Naive thymus-derived CD4-positive, alpha-beta T cell (primary cell): ENCODE measurements around the gene SLC6A18. TPM values are rescaled to one million over a fixed set of nuclear protein-coding genes. Genes with fewer than 3 reads are reported as not detected.

Experiments
- ATAC-seq: fragments of 150-1000 bp; cut with Tn5 transposase; 2 replicates; pipeline ENCODE4 v1.10.0; 2021; ENCODE audit warnings: mild to moderate bottlenecking, moderate library complexity
- CTCF ChIA-PET: fragments of 350-600 bp; sonication (Branson Sonifier 250); formaldehyde crosslinking; loops from one replicate; lab custom pipeline; 2021; ENCODE audit warnings: antibody characterized with exemption; lab: Charles Lee
- POLR2A ChIA-PET: fragments of 350-600 bp; sonication (Branson Sonifier 250); formaldehyde crosslinking; loops from one replicate; lab custom pipeline; 2021; ENCODE audit warnings: antibody characterized with exemption, inconsistent platforms; lab: Charles Lee
- DNase-seq, 9 donors: peaks; one replicate each; pipeline versions ENCODE4 v3.0.0 to v3.0.0-alpha.2; 2020 to 2022; ENCODE audit warnings: mixed read lengths in 1 of 9
- H3K27ac ChIP-seq: one replicate; pipeline ENCODE4 v1.7.0; 2013; ENCODE audit warnings: mild to moderate bottlenecking, low read depth, low read length, moderate library complexity
- H3K27me3 ChIP-seq, 2 donors: one replicate each; pipeline ENCODE4 v1.7.0; 2013; ENCODE audit warnings: low read length in 2 of 2, mild to moderate bottlenecking in 2 of 2, moderate library complexity in 2 of 2; ENCODE audit not compliant: control insufficient read depth in 2 of 2, insufficient read depth in 2 of 2
- H3K36me3 ChIP-seq, 3 experiments: 1 replicate in 2 of 3; 2 replicates in 1 of 3; pipeline ENCODE4 v1.7.0; 2013; ENCODE audit warnings: low read length in 3 of 3, mild to moderate bottlenecking in 3 of 3, moderate library complexity in 1 of 3; ENCODE audit not compliant: insufficient read depth in 3 of 3, control insufficient read depth in 2 of 3
- H3K4me1 ChIP-seq, 2 donors: one replicate each; pipeline ENCODE4 v1.7.0; 2013; ENCODE audit warnings: low read length in 2 of 2, mild to moderate bottlenecking in 2 of 2, moderate library complexity in 1 of 2; ENCODE audit not compliant: control insufficient read depth in 2 of 2, insufficient read depth in 2 of 2
- H3K4me3 ChIP-seq: 2 replicates; pipeline ENCODE4 v1.7.0; 2013; ENCODE audit warnings: mild to moderate bottlenecking, low read length
- H3K9me3 ChIP-seq, 3 experiments: 1 replicate in 2 of 3; 2 replicates in 1 of 3; pipeline ENCODE4 v1.7.0; 2013; ENCODE audit warnings: low read length in 3 of 3; ENCODE audit not compliant: control insufficient read depth in 2 of 3
- H3K27ac Mint-ChIP-seq, 9 donors: one replicate each; pipeline ENCODE4 v1.8.0; 2020 to 2022; ENCODE audit warnings: mixed read lengths in 9 of 9, mild to moderate bottlenecking in 8 of 9, moderate library complexity in 5 of 9, inconsistent platforms in 2 of 9
- H3K27me3 Mint-ChIP-seq, 5 donors: one replicate each; pipeline ENCODE4 v1.8.0; 2021 to 2022; ENCODE audit warnings: mixed read lengths in 5 of 5, mild to moderate bottlenecking in 1 of 5
- H3K36me3 Mint-ChIP-seq, 5 donors: one replicate each; pipeline ENCODE4 v1.8.0; 2020 to 2022; ENCODE audit warnings: mixed read lengths in 5 of 5, mild to moderate bottlenecking in 3 of 5, inconsistent platforms in 1 of 5
- H3K4me1 Mint-ChIP-seq, 7 donors: one replicate each; pipeline ENCODE4 v1.8.0; 2020 to 2022; ENCODE audit warnings: mixed read lengths in 7 of 7, mild to moderate bottlenecking in 3 of 7, inconsistent platforms in 1 of 7
- H3K4me3 Mint-ChIP-seq, 10 donors: one replicate each; pipeline ENCODE4 v1.8.0; 2020 to 2022; ENCODE audit warnings: mild to moderate bottlenecking in 10 of 10, mixed read lengths in 10 of 10, moderate library complexity in 6 of 10, inconsistent platforms in 2 of 10
- H3K9me3 Mint-ChIP-seq, 11 donors: one replicate each; pipeline ENCODE4 v1.8.0; 2020 to 2022; ENCODE audit warnings: mixed read lengths in 11 of 11, mild to moderate bottlenecking in 4 of 11, inconsistent platforms in 1 of 11, moderate library complexity in 1 of 11
- intact Hi-C, 2 donors: fragments of 100-400 bp; cut with micrococcal nuclease; formaldehyde crosslinking; loops; one replicate each; pipeline ENCODE4 v1.15.1; 2023
- polyA plus RNA-seq, 2 donors: library from polyadenylated mRNA; unstranded; fragments of 300-500 nt; fragmentation: Illumina TruSeq; gene quantifications; one replicate each; pipeline ENCODE4 v1.2.3, GENCODE V29; 2021
- total RNA-seq, 6 experiments: library from RNA in 5 of 6; stranded (reverse) in 5 of 6; gene quantifications; 1 replicate in 5 of 6; 2 replicates in 1 of 6; pipeline ENCODE4 v1.2.3 and lab custom pipeline; 2021 to 2026

Gene SLC6A18
- total and polyA plus RNA-seq, 7 experiments from 2014 or later: not detected

GRCh38 chr5:1235379-1235778 is 10.2 kb downstream of the SLC6A18 start:
- no peak overlapping the region for H3K27ac ChIP-seq
- Mint-ChIP-seq H3K27me3 (peaks cover 0 to 5% (median 0%) of the 10 kb centered on the region in 5 donors), H3K4me1 (peaks cover 0 to under 1% (median 0%) of the 10 kb centered on the region in 7 donors), H3K4me3 (no peak overlapping the region), H3K27ac (no peak overlapping the region), H3K9me3 (peaks cover 6 to 14% (median 9%) of the 10 kb centered on the region in 11 donors), H3K36me3 (peaks cover 0 to 6% (median 4%) of the 10 kb centered on the region in 5 donors)
- no peak overlapping the region for H3K4me3 ChIP-seq
- CTCF ChIA-PET: no interaction called here
- H3K9me3 ChIP-seq: peaks cover 0 to 19% (median 0%) of the 10 kb centered on the region in 3 experiments
- ATAC-seq: no peak
- H3K27me3 ChIP-seq: no peaks in the 10 kb centered on the region
- POLR2A ChIA-PET: no interaction called here
- intact Hi-C loops: no loop called here
- DNase-seq: no peak
- no peaks in the 10 kb centered on the region for H3K4me1 ChIP-seq
- H3K36me3 ChIP-seq: no peaks in the 10 kb centered on the region

- Histone ChIP-seq H3K4me1 (no peaks in the 10 kb centered on the region), H3K27ac (no peak overlapping the region), H3K27me3 (no peaks in the 10 kb centered on the region), H3K36me3 (no peaks in the 10 kb centered on the region), H3K4me3 (no peak overlapping the region), H3K9me3 (peaks cover 0 to 19% (median 0%) of the 10 kb centered on the region in 3 experiments)
- Mint-ChIP-seq H3K4me3 (no peak overlapping the region), H3K27ac (no peak overlapping the region), H3K36me3 (peaks cover 0 to 6% (median 4%) of the 10 kb centered on the region in 5 donors), H3K4me1 (no peaks in the 10 kb centered on the region), H3K9me3 (peaks cover 6 to 14% (median 9%) of the 10 kb centered on the region in 11 donors), H3K27me3 (peaks cover 0 to 6% (median 0%) of the 10 kb centered on the region in 5 donors)
- intact Hi-C loops: no loop called here
- CTCF ChIA-PET: no interaction called here
- POLR2A ChIA-PET: no interaction called here
- no peak for ATAC-seq
- no peak for DNase-seq
These were observed 10.7 kb downstream of the SLC6A18 start for GRCh38 chr5:1235838-1236237.

DNA sequence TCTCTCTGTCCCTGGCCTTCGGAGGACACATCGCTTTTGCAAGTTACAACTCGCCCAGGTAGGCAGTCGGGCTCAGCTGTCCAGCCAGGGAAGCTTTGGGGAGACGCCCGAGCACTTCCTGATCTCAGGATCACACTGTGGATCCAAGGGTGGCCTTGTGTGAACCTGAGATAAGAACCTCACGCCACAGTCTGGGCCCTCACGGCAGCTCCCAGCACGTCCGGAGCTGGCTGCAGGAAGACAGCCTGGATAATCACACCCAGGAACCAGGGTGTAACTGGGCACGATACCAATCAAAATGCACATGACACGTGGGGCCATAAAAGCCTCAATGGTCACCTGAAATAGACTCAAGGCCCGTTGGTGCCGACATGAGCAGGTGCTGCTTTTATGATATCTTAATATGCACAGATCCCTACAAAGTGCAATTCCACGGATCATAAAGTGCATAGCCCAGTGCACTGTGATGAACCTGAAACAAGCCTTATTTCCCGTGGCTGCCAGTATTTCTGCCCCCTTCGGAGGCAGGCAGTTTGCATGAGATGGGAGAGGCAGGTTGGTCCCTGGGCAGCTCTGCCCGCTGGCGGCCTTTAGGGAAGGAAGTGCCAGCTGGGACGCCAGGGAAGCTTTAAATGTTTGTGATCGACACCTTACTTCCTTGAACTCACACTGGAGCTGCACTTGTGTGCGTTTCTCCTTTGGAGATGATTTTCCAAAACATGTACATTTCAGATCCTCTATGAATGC is 14.5 kb downstream of the SLC6A18 start:
- Mint-ChIP-seq H3K27me3 (peaks cover 0 to 8% (median 0%) of the 10 kb centered on the region in 5 donors), H3K27ac (no peak overlapping the region), H3K36me3 (peaks cover 0 to 6% (median 4%) of the 10 kb centered on the region in 5 donors), H3K4me1 (no peaks in the 10 kb centered on the region), H3K4me3 (no peak overlapping the region), H3K9me3 (peaks cover 6 to 14% (median 9%) of the 10 kb centered on the region in 11 donors)
- ATAC-seq: no peak
- Histone ChIP-seq H3K4me1 (no peaks in the 10 kb centered on the region), H3K27me3 (no peaks in the 10 kb centered on the region), H3K27ac (no peak overlapping the region), H3K9me3 (peaks cover 0 to 19% (median 0%) of the 10 kb centered on the region in 3 experiments), H3K4me3 (no peak overlapping the region), H3K36me3 (no peaks in the 10 kb centered on the region)
- DNase-seq: no peak
- intact Hi-C loops: no loop called here
- ChIA-PET POLR2A (no interaction called here), CTCF (no interaction called here)

GRCh38 chr5:1240496-1241260 is 15.5 kb downstream of the SLC6A18 start:
- peaks cover 0 to 11% (median 0%) of the 10 kb centered on the region in 3 experiments for H3K9me3 ChIP-seq
- no peak overlapping the region for H3K4me3 ChIP-seq
- no peak overlapping the region for H3K27ac ChIP-seq
- no peaks in the 10 kb centered on the region for H3K4me1 ChIP-seq
- no peaks in the 10 kb centered on the region for H3K36me3 ChIP-seq
- CTCF ChIA-PET: no interaction called here
- Mint-ChIP-seq H3K9me3 (peaks cover 3 to 11% (median 7%) of the 10 kb centered on the region in 11 donors), H3K36me3 (peaks cover 0 to 6% (median 4%) of the 10 kb centered on the region in 5 donors), H3K27ac (no peak overlapping the region), H3K27me3 (peaks cover 0 to 8% (median 0%) of the 10 kb centered on the region in 5 donors), H3K4me3 (no peak overlapping the region), H3K4me1 (no peaks in the 10 kb centered on the region)
- POLR2A ChIA-PET: no interaction called here
- no peak for ATAC-seq
- no peak for DNase-seq
- H3K27me3 ChIP-seq: no peaks in the 10 kb centered on the region
- intact Hi-C loops: no loop called here

DNA sequence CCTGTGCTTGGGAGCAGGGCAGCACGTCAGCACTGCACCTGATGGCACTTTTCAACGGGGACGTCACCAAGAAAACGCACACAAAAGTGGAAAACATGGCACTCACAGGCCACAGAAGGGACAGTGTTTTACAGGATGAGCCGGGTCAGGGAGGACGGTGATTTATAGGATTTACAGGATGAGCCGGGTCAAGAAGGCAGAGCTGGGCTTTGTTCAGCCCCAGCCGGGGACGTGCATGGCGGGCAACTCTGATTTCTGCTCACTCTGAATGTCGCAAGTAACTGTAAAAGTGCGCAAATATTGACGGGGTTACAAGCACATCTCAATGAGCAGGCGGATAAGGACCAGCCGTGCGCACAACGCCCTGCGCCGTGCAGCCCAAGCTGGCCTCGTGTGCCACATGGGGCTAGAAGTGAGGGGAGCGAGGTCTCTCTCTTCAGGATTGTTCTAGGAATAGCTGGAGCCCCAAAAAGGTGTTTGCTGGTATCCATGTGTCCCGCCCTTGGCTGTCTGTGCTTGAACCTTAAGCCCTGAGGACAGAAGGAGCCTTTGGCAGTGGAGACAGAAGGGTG is 16.4 kb downstream of the SLC6A18 start:
- H3K36me3 Mint-ChIP-seq: no peaks in the 10 kb centered on the region
- H3K4me1 ChIP-seq: no peaks in the 10 kb centered on the region
- ATAC-seq (no peak), DNase-seq (no peak)
- ChIA-PET POLR2A (no interaction called here), CTCF (no interaction called here)
- H3K4me1 Mint-ChIP-seq: no peaks in the 10 kb centered on the region
- no peak overlapping the region for H3K27ac Mint-ChIP-seq
- no peak overlapping the region for H3K4me3 ChIP-seq
- intact Hi-C loops: no loop called here
- H3K9me3 ChIP-seq: peaks cover 0 to 2% (median 0%) of the 10 kb centered on the region in 3 experiments
- no peaks in the 10 kb centered on the region for H3K27me3 ChIP-seq
- H3K36me3 ChIP-seq: no peaks in the 10 kb centered on the region
- no peak overlapping the region for H3K27ac ChIP-seq
- H3K27me3 Mint-ChIP-seq: peaks cover 0 to 4% (median 0%) of the 10 kb centered on the region in 5 donors
- H3K4me3 Mint-ChIP-seq: no peak overlapping the region
- peaks cover 0 to 3% (median 0%) of the 10 kb centered on the region in 11 donors for H3K9me3 Mint-ChIP-seq

- ATAC-seq (no peak), DNase-seq (no peak)
- ChIA-PET CTCF (no interaction called here), POLR2A (no interaction called here)
- no peak overlapping the region for H3K27ac ChIP-seq
- Mint-ChIP-seq H3K27me3 (peaks cover 0 to 10% (median 6%) of the 10 kb centered on the region in 5 donors), H3K4me1 (no peaks in the 10 kb centered on the region), H3K27ac (no peak overlapping the region), H3K9me3 (peaks cover 0 to 2% (median 0%) of the 10 kb centered on the region in 11 donors), H3K36me3 (no peaks in the 10 kb centered on the region), H3K4me3 (no peak overlapping the region)
- intact Hi-C loops: no loop called here
- no peaks in the 10 kb centered on the region for H3K9me3 ChIP-seq
- no peaks in the 10 kb centered on the region for H3K36me3 ChIP-seq
- peaks cover 0 to 2% of the 10 kb centered on the region in 2 donors for H3K27me3 ChIP-seq
- H3K4me1 ChIP-seq: no peaks in the 10 kb centered on the region
- H3K4me3 ChIP-seq: no peak overlapping the region
These were observed 17.7 kb downstream of the SLC6A18 start for GRCh38 chr5:1242733-1243486.
